Measurements from ENCODE around the gene MERTK.

Gene MERTK

GRCh38 chr2:112075490-112076260 lies 177.3 kb downstream of the MERTK start:
- TF ChIP-seq GATA3 (IDR thresholded peaks at IDR 0.05; ENCODE audit: low read depth, low read length) (no peak), GATA2 (IDR thresholded peaks at IDR 0.05; ENCODE audit: low read depth, low read length) (no peak)

GRCh38 chr2:112077814-112078213 lies 179.4 kb downstream of the MERTK start:
- TF ChIP-seq GATA2 (IDR thresholded peaks at IDR 0.05; ENCODE audit: low read depth, low read length) = no peak
- TF ChIP-seq GATA3 (IDR thresholded peaks at IDR 0.05; ENCODE audit: low read depth, low read length) = no peak

Measured in SH-SY5Y (cell line).